ENCODE results near the gene ADAP2.
"Not testable (repeated sequence)": the region's sequence is repeated elsewhere in the genome, so short reads cannot be mapped to it uniquely, and the experiment has no call there.

The ADAP2 gene, protein sequence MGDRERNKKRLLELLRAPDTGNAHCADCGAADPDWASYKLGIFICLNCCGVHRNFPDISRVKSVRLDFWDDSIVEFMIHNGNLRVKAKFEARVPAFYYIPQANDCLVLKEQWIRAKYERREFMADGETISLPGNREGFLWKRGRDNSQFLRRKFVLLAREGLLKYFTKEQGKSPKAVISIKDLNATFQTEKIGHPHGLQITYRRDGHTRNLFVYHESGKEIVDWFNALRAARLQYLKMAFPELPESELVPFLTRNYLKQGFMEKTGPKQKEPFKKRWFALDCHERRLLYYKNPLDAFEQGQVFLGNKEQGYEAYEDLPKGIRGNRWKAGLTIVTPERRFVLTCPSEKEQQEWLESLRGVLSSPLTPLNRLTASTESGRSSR

DNA sequence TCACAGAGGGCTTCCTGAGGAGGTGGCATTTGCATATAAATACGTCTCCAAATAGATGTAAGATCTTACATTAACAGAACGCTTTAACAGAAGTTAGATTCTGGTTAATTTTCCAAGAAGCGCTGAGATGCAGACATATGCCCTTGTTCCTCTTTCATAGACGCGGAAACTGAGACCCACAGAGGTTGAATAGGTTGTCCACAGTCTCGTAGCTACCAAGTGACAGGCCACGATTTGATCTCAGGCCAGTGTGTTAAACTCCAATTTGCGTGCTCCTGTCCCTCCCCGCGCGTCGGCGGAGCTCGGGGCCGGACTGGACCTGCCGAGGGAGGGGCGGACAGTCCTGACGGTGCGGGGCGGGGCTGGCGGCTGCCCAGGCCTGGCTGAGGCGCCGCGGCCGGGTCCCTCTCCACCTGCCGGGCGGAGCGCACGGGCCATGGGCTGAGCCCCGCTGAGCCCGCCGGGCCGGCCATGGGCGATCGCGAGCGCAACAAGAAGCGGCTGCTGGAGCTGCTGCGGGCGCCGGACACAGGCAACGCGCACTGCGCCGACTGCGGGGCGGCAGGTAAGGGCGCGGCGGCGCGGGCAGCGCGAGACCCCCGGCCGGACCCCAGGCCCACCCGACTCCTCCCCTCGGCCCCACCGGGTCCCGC, at the start of gene ADAP2:
Gene ADAP2, plus strand, starts transcription at position 402 of the 653 bp plus-strand sequence. Its CDS starts 70 bp downstream, at position 472.
- no peak for DNase-seq (ENCODE audit: extremely low read depth in 1 of 2, low read depth in 1 of 2)

DNA sequence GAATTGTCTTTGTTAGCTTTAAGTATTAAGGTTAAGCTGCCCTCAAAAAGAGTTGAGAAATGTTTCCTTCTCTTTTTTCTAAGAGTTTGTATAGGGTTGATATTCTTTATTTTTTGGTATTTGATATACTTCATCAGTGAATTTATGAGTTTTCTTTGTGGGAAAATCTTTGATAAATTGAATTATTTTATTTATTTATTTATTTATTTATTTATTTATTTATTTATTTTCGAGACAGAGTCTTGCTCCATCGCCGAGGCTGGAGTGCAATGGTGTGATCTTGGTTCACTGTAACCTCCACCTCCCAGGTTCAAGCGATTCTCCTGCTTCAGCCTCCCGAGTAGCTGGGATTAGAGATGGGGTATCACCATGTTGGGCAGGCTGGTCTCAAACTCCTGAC, 35.6 kb upstream of the ADAP2 start:
- no peak for DNase-seq (ENCODE audit: extremely low read depth in 1 of 2, low read depth in 1 of 2)

DNA sequence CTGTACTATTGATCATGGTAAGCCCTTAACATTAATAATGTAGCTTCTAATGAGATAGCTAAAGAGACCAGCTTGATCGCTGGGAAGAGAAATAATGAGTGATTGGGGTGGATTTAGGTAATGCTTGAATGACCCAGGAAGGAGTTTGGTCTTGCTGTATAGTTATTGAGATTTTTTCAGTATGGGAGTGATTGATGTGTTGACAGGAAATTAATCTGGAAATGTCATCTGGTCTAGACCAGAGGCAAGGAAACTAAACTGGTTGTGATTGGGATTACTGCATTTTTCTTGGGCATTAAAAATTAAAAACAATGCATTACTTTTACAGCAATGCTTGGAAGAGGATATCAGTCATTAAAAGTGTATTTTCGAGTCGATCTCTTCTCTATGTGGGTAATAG, 27.5 kb upstream of the ADAP2 start:
- DNase-seq (ENCODE audit: extremely low read depth in 1 of 2, low read depth in 1 of 2) = no peak

- DNase-seq (ENCODE audit: extremely low read depth in 1 of 2, low read depth in 1 of 2) = no peak
Observed at GRCh38 chr17:30897311-30897710, 24.4 kb upstream of the ADAP2 start.

- no peak for DNase-seq (ENCODE audit: extremely low read depth in 1 of 2, low read depth in 1 of 2)
Observed at GRCh38 chr17:30905742-30906100, 16.0 kb upstream of the ADAP2 start.

DNA sequence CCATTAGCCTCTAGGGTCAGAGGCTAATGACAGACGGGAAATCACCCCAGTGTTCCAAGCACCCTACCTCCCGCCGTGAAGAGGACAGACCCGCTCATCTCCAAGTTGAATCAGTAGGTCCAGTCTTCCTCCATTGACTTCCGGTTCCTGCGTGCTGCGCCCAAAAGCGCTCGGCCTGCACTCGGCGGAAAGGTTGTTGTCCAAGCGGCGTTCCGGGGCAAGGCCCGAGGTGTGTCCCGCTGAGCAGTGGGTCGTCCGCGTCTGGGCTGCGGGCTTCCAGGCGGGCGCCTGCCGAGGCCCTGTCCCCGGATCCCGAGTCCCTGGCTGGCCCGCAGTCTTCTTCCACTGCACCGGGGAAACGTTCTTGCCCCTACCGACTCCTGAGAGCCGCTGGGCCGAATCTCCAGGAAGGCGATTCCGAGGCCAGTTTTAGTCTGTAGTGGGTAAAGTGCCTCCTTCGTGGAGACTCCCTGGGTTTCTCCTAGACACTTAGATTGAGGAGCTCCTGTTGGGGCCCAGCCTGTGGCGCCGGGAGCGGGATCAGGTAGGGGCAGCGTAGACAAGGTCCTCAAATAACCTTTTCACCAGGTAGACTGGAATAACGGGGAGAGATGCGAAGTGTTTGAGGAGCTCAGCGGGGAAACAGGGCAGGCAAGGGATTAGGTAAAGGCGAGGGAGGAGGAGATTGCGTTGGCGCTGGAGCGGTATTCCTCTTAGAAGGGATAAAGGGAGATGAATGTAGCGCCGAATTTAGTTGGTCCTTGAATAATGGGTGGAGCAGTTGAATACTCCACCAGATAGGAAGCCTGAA, 15.4 kb upstream of the ADAP2 start, which contains the start of gene TEFM:
Gene TEFM, minus strand, starts transcription at position 138 of the 811 bp plus-strand sequence. Its CDS starts 40 bp downstream, at position 98.
- DNase-seq (ENCODE audit: extremely low read depth in 1 of 2, low read depth in 1 of 2) = peak; percentile 82 to 84

GRCh38 chr17:30908717-30909420, 12.9 kb upstream of the ADAP2 start:
- DNase-seq (ENCODE audit: extremely low read depth in 1 of 2, low read depth in 1 of 2) = no peak

GRCh38 chr17:30910151-30910550, 11.6 kb upstream of the ADAP2 start:
- DNase-seq (ENCODE audit: extremely low read depth in 1 of 2, low read depth in 1 of 2) = not testable (repeated sequence)

GRCh38 chr17:30913955-30914354, 7.8 kb upstream of the ADAP2 start:
- no peak for DNase-seq (ENCODE audit: extremely low read depth in 1 of 2, low read depth in 1 of 2)

DNA sequence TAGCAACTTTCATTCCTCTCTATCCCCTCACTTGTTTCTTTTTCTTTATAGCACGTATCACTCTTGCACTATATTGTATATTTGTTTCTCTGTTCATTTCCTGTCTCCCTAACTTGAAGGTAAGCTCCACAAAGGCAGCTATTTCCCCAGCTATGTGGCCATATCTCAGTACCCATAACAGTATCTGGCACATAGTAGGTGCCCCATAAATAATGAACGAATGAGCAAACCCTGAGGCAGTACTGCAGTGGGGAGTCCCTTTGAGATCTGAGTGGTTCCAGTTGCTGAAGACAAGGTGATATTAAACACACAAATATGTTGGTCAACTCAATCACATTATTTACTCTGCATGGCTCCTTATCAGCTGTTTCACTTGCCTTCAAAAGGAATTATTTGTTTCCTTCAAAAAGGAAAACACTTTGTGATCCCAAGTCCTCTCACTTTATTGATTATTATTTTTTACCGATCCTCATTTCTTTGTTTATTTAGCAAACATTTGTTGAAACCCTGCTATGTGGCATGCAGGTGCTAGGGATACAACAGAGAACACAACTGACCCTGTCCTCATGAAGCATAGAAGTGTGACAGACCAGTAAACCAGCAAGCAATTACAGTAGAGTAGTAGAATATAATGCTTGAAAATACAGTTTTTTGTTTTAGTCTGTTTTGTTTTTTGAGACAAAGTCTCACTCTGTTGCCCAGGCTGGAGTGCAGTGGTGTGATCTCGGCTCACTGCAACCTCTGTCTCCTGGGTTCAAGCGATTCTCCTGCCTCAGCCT, 5.7 kb upstream of the ADAP2 start:
- no peak for DNase-seq (ENCODE audit: extremely low read depth in 1 of 2, low read depth in 1 of 2)

- DNase-seq (ENCODE audit: extremely low read depth in 1 of 2, low read depth in 1 of 2) = no peak
Observed at GRCh38 chr17:30917050-30917449, 4.7 kb upstream of the ADAP2 start.

DNA sequence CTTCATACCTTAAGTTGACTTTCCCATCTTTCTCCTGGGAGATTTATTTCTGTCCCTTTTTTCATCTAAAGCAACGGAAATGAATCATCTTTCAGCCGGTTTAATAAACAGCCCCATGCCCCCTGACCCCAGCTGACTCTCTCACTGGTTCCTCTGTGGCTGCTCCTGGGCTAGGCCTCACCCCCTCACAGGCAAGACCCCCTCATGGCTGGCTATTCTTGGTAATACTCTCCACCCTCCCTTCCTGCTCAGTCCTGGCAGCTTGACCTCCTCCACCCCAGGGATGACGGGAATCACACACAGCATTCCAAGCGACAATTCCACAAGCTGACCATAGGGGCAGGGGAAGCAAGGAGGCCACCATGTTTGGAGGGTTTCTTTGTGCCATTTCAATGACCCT, 1.5 kb upstream of the ADAP2 start:
- DNase-seq (ENCODE audit: extremely low read depth in 1 of 2, low read depth in 1 of 2) = no peak

DNA sequence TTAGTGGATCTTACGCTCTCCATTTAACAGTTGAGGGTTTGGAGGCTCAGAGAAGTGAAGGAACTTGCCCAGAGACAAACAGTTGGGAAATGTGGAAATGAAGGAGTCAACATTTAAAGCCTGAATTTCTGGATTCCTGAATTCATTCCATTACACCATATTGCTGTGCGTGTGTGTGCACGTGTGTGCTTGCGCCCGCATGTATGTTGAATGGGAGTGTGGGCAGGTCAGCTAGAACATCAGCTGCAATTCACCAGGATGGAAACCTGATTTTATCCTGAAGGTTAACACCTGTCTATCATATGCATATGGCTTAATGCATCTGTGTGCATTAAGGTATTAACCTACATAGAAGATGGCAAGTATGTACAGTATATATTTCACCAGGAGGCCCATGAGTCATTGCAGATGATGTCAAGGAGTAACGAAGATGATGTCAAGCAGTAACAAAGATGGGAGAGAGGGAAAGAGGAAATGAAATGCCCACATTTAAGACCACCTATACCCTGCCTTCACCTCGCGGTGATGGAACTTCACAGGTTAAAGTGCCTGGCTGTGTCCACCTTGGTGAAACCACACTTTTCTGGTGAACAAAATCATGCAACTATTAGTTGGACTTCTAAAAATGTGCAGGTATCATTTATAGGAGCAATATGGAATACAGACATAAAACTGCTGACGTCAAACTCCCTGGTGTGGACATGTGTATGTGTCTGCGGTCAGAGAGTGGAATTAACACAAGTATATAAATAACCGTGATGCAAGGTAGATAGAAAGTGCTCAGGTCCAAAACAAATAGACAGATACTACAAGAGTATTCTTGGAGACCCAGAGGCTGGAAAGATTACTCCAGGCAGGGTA, 832 bp upstream of the ADAP2 start:
- DNase-seq (ENCODE audit: extremely low read depth in 1 of 2, low read depth in 1 of 2) = no peak

- DNase-seq (ENCODE audit: extremely low read depth in 1 of 2, low read depth in 1 of 2) = no peak
Observed at GRCh38 chr17:30922235-30923030, 688 bp downstream of the ADAP2 start.

DNA sequence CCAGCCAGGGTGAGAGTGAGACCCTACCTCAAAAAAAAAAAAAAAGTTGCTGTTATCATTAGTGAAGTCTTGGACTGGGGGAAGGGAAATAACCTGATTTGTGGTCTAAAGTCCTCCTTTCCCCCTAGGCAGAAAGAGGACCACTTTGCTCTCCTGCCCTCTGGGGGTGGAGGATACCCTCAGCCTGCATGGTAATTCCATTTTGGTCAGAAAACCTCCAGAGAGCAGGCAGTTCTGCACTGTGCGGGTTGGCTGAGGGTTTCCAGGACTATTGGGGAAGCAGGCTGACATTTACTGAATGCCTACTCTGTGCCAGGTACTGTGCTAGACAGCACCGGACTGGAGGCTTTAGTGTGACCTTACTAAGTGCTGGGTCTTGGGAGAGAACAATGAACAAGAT, 2.6 kb downstream of the ADAP2 start:
- DNase-seq (ENCODE audit: extremely low read depth in 1 of 2, low read depth in 1 of 2) = no peak

- DNase-seq (ENCODE audit: extremely low read depth in 1 of 2, low read depth in 1 of 2) = no peak
Observed at GRCh38 chr17:30926516-30926915, 4.8 kb downstream of the ADAP2 start.

- no peak for DNase-seq (ENCODE audit: extremely low read depth in 1 of 2, low read depth in 1 of 2)
Observed at GRCh38 chr17:30927756-30928155, 6.0 kb downstream of the ADAP2 start.

GRCh38 chr17:30928584-30928983, 6.8 kb downstream of the ADAP2 start:
- no peak for DNase-seq (ENCODE audit: extremely low read depth in 1 of 2, low read depth in 1 of 2)

Measured in stimulated activated CD8-positive, alpha-beta memory T cell treated with anti-CD3 and anti-CD28 coated beads, Interleukin-7, amount 100 ng/mL, for 48 hours (primary cell).